Fibroblast of the aortic adventitia (primary cell): ENCODE results near the gene FAM131A. TPM values are rescaled to one million over a fixed set of nuclear protein-coding genes. Genes with fewer than 3 reads are reported as not detected.

Source experiments
- DNase-seq: peaks from one replicate; pipeline ENCODE4 v3.0.0-alpha.2; 2010; ENCODE audit warnings: low read depth
- H3K4me3 ChIP-seq: 2 replicates; pipeline ENCODE4 v1.5.1; 2011; ENCODE audit warnings: low read depth, mild to moderate bottlenecking, control low read depth, low read length, moderate library complexity
- CTCF ChIP-seq: IDR thresholded peaks from 2 replicates; pipeline ENCODE4 v1.5.1; 2011; ENCODE audit warnings: mild to moderate bottlenecking, low read length, control low read depth, inconsistent platforms; ENCODE audit not compliant: insufficient read depth
- total RNA-seq: library from RNA; depleted of rRNA; stranded (reverse); fragments of >200 nt; gene quantifications from 2 replicates; pipeline ENCODE4 v1.2.3, GENCODE V29; 2012; ENCODE audit warnings: low replicate concordance

The FAM131A gene
- total RNA-seq, 1 donor: 14.0 TPM

- DNase-seq: peak; percentile 51
- no peak overlapping the region for H3K4me3 ChIP-seq
- TF ChIP-seq CTCF: peak; percentile 46
Measured at GRCh38 chr3:184345317-184346144, 8.1 kb downstream of the FAM131A start.

- no peak for TF ChIP-seq CTCF
- DNase-seq: no peak
- no peak overlapping the region for H3K4me3 ChIP-seq
Measured at GRCh38 chr3:184346480-184347190, 9.2 kb downstream of the FAM131A start.

- peak; percentile 71 for DNase-seq
- no peak for TF ChIP-seq CTCF
- no peak overlapping the region for H3K4me3 ChIP-seq
Measured at GRCh38 chr3:184347321-184348056, 10.1 kb downstream of the FAM131A start.

- H3K4me3 ChIP-seq: no peak overlapping the region
- DNase-seq: no peak
- TF ChIP-seq CTCF: no peak
Measured at GRCh38 chr3:184348057-184348382, 10.6 kb downstream of the FAM131A start.

- H3K4me3 ChIP-seq: no peak overlapping the region
- TF ChIP-seq CTCF: no peak
- no peak for DNase-seq
Measured at GRCh38 chr3:184349563-184350470, 12.4 kb downstream of the FAM131A start.

- DNase-seq: no peak
- H3K4me3 ChIP-seq: no peak overlapping the region
- no peak for TF ChIP-seq CTCF
Measured at GRCh38 chr3:184350618-184351017, 13.2 kb downstream of the FAM131A start.
